Mesenchymal stem cell (in vitro differentiated cells and primary cell): ENCODE results near the gene KRTAP5-8.
"Not testable (repeated sequence)": the region's sequence is repeated elsewhere in the genome, so short reads cannot be mapped to it uniquely, and the experiment has no call there.

Experiments used
- DNase-seq: peaks from one replicate; pipeline ENCODE4 v3.0.0-alpha.2; 2013
- H2AFZ ChIP-seq: one replicate; pipeline ENCODE4 v1.6.1; 2013; ENCODE audit warnings: low read depth, mild to moderate bottlenecking, control low read depth, inconsistent platforms, low read length, moderate library complexity
- H2AK5ac ChIP-seq: 2 replicates; pipeline ENCODE4 v1.6.1; 2013; ENCODE audit warnings: low read length, moderate library complexity, mild to moderate bottlenecking, inconsistent platforms; ENCODE audit not compliant: severe bottlenecking
- H2BK120ac ChIP-seq: one replicate; pipeline ENCODE4 v1.6.1; 2013; ENCODE audit warnings: low read depth, mild to moderate bottlenecking, inconsistent platforms, low read length, moderate library complexity
- H2BK12ac ChIP-seq, 2 experiments: one replicate each; pipeline ENCODE4 v1.6.1; 2013; ENCODE audit warnings: inconsistent platforms in 2 of 2, low read length in 2 of 2, mild to moderate bottlenecking in 2 of 2, moderate library complexity in 2 of 2, control low read depth in 1 of 2
- H2BK15ac ChIP-seq: one replicate; pipeline ENCODE4 v1.6.1; 2013; ENCODE audit warnings: mild to moderate bottlenecking, low read depth, inconsistent platforms; ENCODE audit not compliant: poor library complexity, severe bottlenecking
- H2BK5ac ChIP-seq: 2 replicates; pipeline ENCODE4 v1.6.1; 2013; ENCODE audit warnings: low read depth, mild to moderate bottlenecking, low read length, control low read depth, inconsistent platforms; ENCODE audit not compliant: poor library complexity, severe bottlenecking
- H3K14ac ChIP-seq, 2 experiments: one replicate each; pipeline ENCODE4 v1.6.1; 2013; ENCODE audit warnings: inconsistent platforms in 2 of 2, low read length in 2 of 2, control low read depth in 1 of 2, mild to moderate bottlenecking in 1 of 2, moderate library complexity in 1 of 2
- H3K18ac ChIP-seq, 2 experiments: one replicate each; pipeline ENCODE4 v1.6.1; 2013; ENCODE audit warnings: inconsistent platforms in 2 of 2, low read length in 2 of 2, control low read depth in 1 of 2, low read depth in 1 of 2, mild to moderate bottlenecking in 1 of 2
- H3K23ac ChIP-seq, 2 experiments: one replicate each; pipeline ENCODE4 v1.6.1; 2013; ENCODE audit warnings: inconsistent platforms in 2 of 2, low read length in 2 of 2, mild to moderate bottlenecking in 2 of 2, moderate library complexity in 2 of 2, control low read depth in 1 of 2
- H3K27ac ChIP-seq: 2 replicates; pipeline ENCODE4 v1.5.1; 2013; ENCODE audit warnings: mild to moderate bottlenecking, moderate library complexity, low read length, control low read depth, inconsistent platforms; ENCODE audit not compliant: poor library complexity, severe bottlenecking
- H3K27me3 ChIP-seq, 2 experiments: 2 replicates each; pipeline versions ENCODE4 v1.6.1 to v1.7.0; 2013; ENCODE audit warnings: low read length in 2 of 2, mild to moderate bottlenecking in 2 of 2, moderate library complexity in 2 of 2, control low read depth in 1 of 2, inconsistent platforms in 1 of 2; ENCODE audit not compliant: control insufficient read depth in 1 of 2, insufficient read depth in 1 of 2
- H3K36me3 ChIP-seq, 2 experiments: 2 replicates each; pipeline versions ENCODE4 v1.6.1 to v1.7.0; 2013; ENCODE audit warnings: low read length in 2 of 2, control low read depth in 1 of 2, inconsistent platforms in 1 of 2, low read depth in 1 of 2, mild to moderate bottlenecking in 1 of 2; ENCODE audit not compliant: insufficient read depth in 2 of 2, control insufficient read depth in 1 of 2
- H3K4ac ChIP-seq, 2 experiments: one replicate each; pipeline ENCODE4 v1.6.1; 2013; ENCODE audit warnings: inconsistent platforms in 2 of 2, low read length in 2 of 2, mild to moderate bottlenecking in 2 of 2, moderate library complexity in 2 of 2, control low read depth in 1 of 2, low read depth in 1 of 2
- H3K4me1 ChIP-seq: 2 replicates; pipeline ENCODE4 v1.6.1; 2013; ENCODE audit warnings: low read depth, low read length, control low read depth; ENCODE audit not compliant: control insufficient read depth, insufficient read depth
- H3K4me2 ChIP-seq: 2 replicates; pipeline ENCODE4 v1.6.1; 2013; ENCODE audit warnings: low read length, mild to moderate bottlenecking, inconsistent platforms; ENCODE audit not compliant: poor library complexity, severe bottlenecking
- H3K4me3 ChIP-seq, 2 experiments: 2 replicates each; pipeline versions ENCODE4 v1.5.1 to v1.7.0; 2013; ENCODE audit warnings: low read length in 2 of 2, mild to moderate bottlenecking in 2 of 2, control low read depth in 1 of 2, low read depth in 1 of 2; ENCODE audit not compliant: insufficient read depth in 1 of 2
- H3K79me1 ChIP-seq: replicated peaks from 2 replicates; pipeline ENCODE4 v1.6.1; 2013; ENCODE audit warnings: mild to moderate bottlenecking, control low read depth, low read length, inconsistent platforms; ENCODE audit not compliant: poor library complexity, severe bottlenecking
- H3K9ac ChIP-seq: 2 replicates; pipeline ENCODE4 v1.7.0; 2013; ENCODE audit warnings: mild to moderate bottlenecking, low read length, moderate library complexity
- H3K9me3 ChIP-seq: 2 replicates; pipeline ENCODE4 v1.7.0; 2013; ENCODE audit warnings: mild to moderate bottlenecking, low read length; ENCODE audit not compliant: control insufficient read depth
- H4K8ac ChIP-seq: one replicate; pipeline ENCODE4 v1.6.1; 2013; ENCODE audit warnings: inconsistent platforms, mild to moderate bottlenecking, low read length, moderate library complexity
- H4K91ac ChIP-seq: one replicate; pipeline ENCODE4 v1.6.1; 2013; ENCODE audit warnings: mild to moderate bottlenecking, low read length, inconsistent platforms
- WGBS: methylation state at CpG from one replicate; pipeline ENCODE4 v1.1.7; 2013; ENCODE audit warnings: mixed read lengths; 5-methylcytosine and 5-hydroxymethylcytosine counted together

The KRTAP5-8 gene

DNA sequence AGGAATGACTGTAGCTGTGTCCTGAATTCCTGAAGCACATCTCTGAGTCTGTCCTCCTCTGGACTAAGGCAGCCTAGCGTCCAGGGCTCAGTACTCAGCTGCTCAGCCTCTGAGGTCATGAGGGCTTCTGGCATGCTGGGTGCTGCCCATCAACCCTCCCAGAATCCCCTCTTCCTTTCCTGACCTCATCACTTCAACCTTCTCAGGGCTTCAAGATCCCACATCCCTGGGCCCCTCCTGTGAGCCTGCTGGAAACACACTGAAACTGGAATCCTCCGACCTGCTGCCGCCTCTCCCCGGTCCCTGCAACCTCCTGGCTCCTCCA lies 803 bp downstream of the KRTAP5-8 start:
- H2BK12ac ChIP-seq = no peak overlapping the region
- no peak overlapping the region for H2AK5ac ChIP-seq
- H3K36me3 ChIP-seq = no peaks in the 10 kb centered on the region
- no peak overlapping the region for H3K9ac ChIP-seq
- H3K27me3 ChIP-seq = peaks cover 7 to 13% of the 10 kb centered on the region in 2 experiments
- no peak overlapping the region for H3K14ac ChIP-seq
- H2AFZ ChIP-seq = no peak overlapping the region
- WGBS = 72% methylated on average over 4 of the region's 4 CpGs
- H2BK120ac ChIP-seq = no peak overlapping the region
- no peak overlapping the region for H3K4me2 ChIP-seq
- no peak overlapping the region for H2BK5ac ChIP-seq
- no peak overlapping the region for H4K91ac ChIP-seq
- peaks cover 1% of the 10 kb centered on the region for H3K4me1 ChIP-seq
- no peak for DNase-seq
- H3K4me3 ChIP-seq = no peak overlapping the region
- H2BK15ac ChIP-seq = no peak overlapping the region
- H3K9me3 ChIP-seq = no peaks in the 10 kb centered on the region
- H3K23ac ChIP-seq = no peak overlapping the region
- no peak overlapping the region for H3K4ac ChIP-seq
- H3K27ac ChIP-seq = no peak overlapping the region
- no peak overlapping the region for H3K18ac ChIP-seq
- H3K79me1 ChIP-seq = no peaks in the 10 kb centered on the region
- H4K8ac ChIP-seq = no peak overlapping the region

DNA sequence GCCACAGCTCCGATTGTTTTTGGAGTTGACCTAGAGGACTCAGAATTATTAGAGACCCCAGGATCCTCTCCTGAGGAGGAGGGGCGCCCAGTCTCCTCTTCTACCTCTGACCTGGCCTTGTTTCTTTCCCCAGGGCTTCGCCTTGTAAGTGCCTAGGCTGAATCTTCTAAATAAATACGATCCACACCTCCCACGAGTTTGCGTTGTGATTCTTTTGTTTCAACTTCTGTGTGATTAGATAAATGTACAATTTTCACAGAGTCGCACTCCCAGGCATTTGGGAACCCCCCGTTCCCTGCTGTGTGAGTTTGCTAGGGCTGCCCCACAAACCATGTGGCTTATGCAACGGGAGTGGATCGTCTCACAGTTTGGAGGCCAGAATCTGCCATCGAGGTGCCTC lies 1.2 kb downstream of the KRTAP5-8 start:
- Histone ChIP-seq H4K91ac (no peak overlapping the region), H2AK5ac (no peak overlapping the region), H2BK15ac (no peak overlapping the region), H4K8ac (no peak overlapping the region), H3K4ac (no peak overlapping the region), H3K14ac (no peak overlapping the region), H3K23ac (no peak overlapping the region), H2BK120ac (no peak overlapping the region), H3K27ac (no peak overlapping the region), H2BK12ac (no peak overlapping the region), H3K9me3 (no peaks in the 10 kb centered on the region), H3K4me1 (peaks cover 1% of the 10 kb centered on the region), H2BK5ac (no peak overlapping the region), H3K79me1 (no peaks in the 10 kb centered on the region), H3K18ac (no peak overlapping the region), H3K4me2 (no peak overlapping the region), H2AFZ (no peak overlapping the region), H3K9ac (no peak overlapping the region), H3K36me3 (no peaks in the 10 kb centered on the region), H3K27me3 (peaks cover 10 to 13% of the 10 kb centered on the region in 2 experiments), H3K4me3 (no peak overlapping the region)
- 88% methylated on average over 11 of the region's 11 CpGs for WGBS
- DNase-seq = no peak

GRCh38 chr11:71539971-71540370 lies 2.1 kb downstream of the KRTAP5-8 start:
- H3K9ac ChIP-seq, H4K8ac ChIP-seq, H3K4ac ChIP-seq, H3K4me1 ChIP-seq, H2BK120ac ChIP-seq, H3K4me2 ChIP-seq, H3K4me3 ChIP-seq, H3K36me3 ChIP-seq, H2AFZ ChIP-seq, H4K91ac ChIP-seq, H2BK12ac ChIP-seq, H2BK15ac ChIP-seq, H2AK5ac ChIP-seq, H3K27ac ChIP-seq, H3K23ac ChIP-seq, H3K9me3 ChIP-seq, H3K14ac ChIP-seq, H3K18ac ChIP-seq, H2BK5ac ChIP-seq, H3K79me1 ChIP-seq, DNase-seq: not testable (repeated sequence)
- 94% methylated on average over 10 of the region's 11 CpGs for WGBS
- H3K27me3 ChIP-seq = peaks cover 12 to 13% of the 10 kb centered on the region in 2 experiments

DNA sequence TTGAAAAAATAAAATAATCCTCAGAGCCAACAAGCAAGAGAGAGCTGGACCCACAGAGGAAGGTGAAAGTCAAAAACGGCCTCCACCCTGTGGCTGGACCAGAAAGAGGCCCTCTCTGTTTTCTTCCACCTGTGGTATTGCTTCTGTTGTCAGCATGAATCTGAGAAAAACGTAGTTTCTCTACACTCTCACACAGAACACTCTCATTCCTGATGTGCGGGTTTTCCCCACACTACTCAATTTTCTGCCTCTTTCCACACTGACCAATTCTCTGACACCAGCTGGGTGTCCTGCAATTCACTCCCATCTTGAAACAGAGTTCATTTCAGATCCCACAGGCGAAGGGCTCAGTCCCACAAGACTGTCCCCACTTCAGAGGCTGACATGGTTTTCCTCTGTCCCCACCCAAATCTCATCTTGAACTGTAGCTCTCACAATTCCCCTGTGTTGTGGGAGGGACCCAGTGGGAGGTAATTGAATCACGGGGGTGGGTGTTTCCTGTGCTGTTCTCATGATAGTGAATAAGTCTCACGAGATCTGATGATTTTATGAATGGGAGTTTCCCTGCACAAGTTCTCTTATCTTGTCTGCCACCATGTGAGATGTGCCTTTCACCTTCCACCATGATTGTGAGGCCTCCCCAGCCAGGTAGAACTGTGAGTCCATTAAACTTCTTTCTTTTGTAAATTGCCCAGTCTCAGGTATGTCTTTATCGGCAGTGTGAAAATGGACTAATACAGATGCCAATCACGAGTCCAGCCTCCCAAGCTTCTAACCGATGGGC lies 2.9 kb downstream of the KRTAP5-8 start:
- DNase-seq, H3K4me1 ChIP-seq, H2AFZ ChIP-seq, H2BK120ac ChIP-seq, H2BK12ac ChIP-seq, H2BK15ac ChIP-seq, H4K8ac ChIP-seq, H3K23ac ChIP-seq, H3K9ac ChIP-seq, H3K4me3 ChIP-seq, H3K9me3 ChIP-seq, H3K79me1 ChIP-seq, H3K4ac ChIP-seq, H2AK5ac ChIP-seq, H2BK5ac ChIP-seq, H3K18ac ChIP-seq, H3K4me2 ChIP-seq, H3K14ac ChIP-seq, H3K27ac ChIP-seq, H4K91ac ChIP-seq, H3K36me3 ChIP-seq: not testable (repeated sequence)
- H3K27me3 ChIP-seq = peaks cover 13 to 18% of the 10 kb centered on the region in 2 experiments
- WGBS = 81% methylated on average over 9 of the region's 9 CpGs
